B cell (primary cell): ENCODE data around the gene TMEM115. TPM values are rescaled to one million over a fixed set of nuclear protein-coding genes. Genes with fewer than 3 reads are reported as not detected.

Experiments used
- ATAC-seq: fragments of 200-7000 bp; cut with Tn5 transposase; one replicate; pipeline ENCODE4 v1.10.0; 2021; ENCODE audit warnings: low read depth, mild to moderate bottlenecking, moderate number of reproducible peaks, moderate library complexity
- CTCF ChIA-PET: fragments of 350-600 bp; sonication (Branson Sonifier 250); formaldehyde crosslinking; loops from one replicate; lab custom pipeline; 2021; ENCODE audit warnings: antibody characterized with exemption, inconsistent platforms; lab: Charles Lee
- POLR2A ChIA-PET: fragments of 350-600 bp; sonication (Branson Sonifier 250); formaldehyde crosslinking; loops from one replicate; lab custom pipeline; 2021; ENCODE audit warnings: antibody characterized with exemption; lab: Charles Lee
- DNase-seq: peaks from one replicate; pipeline ENCODE4 v3.0.0; 2013
- H2AFZ ChIP-seq: 2 replicates; pipeline ENCODE4 v1.6.1; 2012; ENCODE audit warnings: mild to moderate bottlenecking, low read depth, low read length; ENCODE audit not compliant: insufficient read depth, poor library complexity, severe bottlenecking
- H3K27ac ChIP-seq, 2 donors: 1 replicate in 1 of 2; 2 replicates in 1 of 2; pipeline ENCODE4 v1.5.1; 2012 to 2013; ENCODE audit warnings: low read length in 2 of 2, mild to moderate bottlenecking in 2 of 2, moderate library complexity in 1 of 2
- H3K27me3 ChIP-seq, 4 experiments: fragments of 200-600 bp in 1 of 4; sonication (generic) in 1 of 4; replicated peaks in 1 of 4; 1 replicate in 2 of 4; 2 replicates in 2 of 4; pipeline versions ENCODE4 v1.6.1 to v1.7.0; 2013 to 2016; ENCODE audit warnings: low read length in 3 of 4, mild to moderate bottlenecking in 2 of 4, mixed read lengths in 1 of 4, moderate library complexity in 1 of 4; ENCODE audit not compliant: insufficient read depth in 4 of 4, control insufficient read depth in 3 of 4; ENCODE audit errors: control extremely low read depth in 1 of 4
- H3K36me3 ChIP-seq, 2 experiments: replicated peaks in 1 of 2; 1 replicate in 1 of 2; 2 replicates in 1 of 2; pipeline versions ENCODE4 v1.6.1 to v1.7.1; 2013; ENCODE audit warnings: low read length in 1 of 2; ENCODE audit not compliant: insufficient read depth in 2 of 2, control insufficient read depth in 1 of 2; ENCODE audit errors: control extremely low read depth in 1 of 2, extremely low read depth in 1 of 2
- H3K4me1 ChIP-seq, 2 donors: fragments of 200-600 bp in 1 of 2; sonication (generic) in 1 of 2; 1 replicate in 1 of 2; 2 replicates in 1 of 2; pipeline versions ENCODE4 v1.5.1 to v1.6.1; 2013 to 2017; ENCODE audit warnings: low read length in 2 of 2; ENCODE audit not compliant: control insufficient read depth in 2 of 2, insufficient read depth in 2 of 2
- H3K4me2 ChIP-seq: replicated peaks from 2 replicates; pipeline ENCODE3; 2012; ENCODE audit warnings: mild to moderate bottlenecking, low read depth, low read length; ENCODE audit not compliant: poor library complexity, severe bottlenecking
- H3K4me3 ChIP-seq, 5 experiments: fragments of 200-600 bp in 1 of 5; sonication (generic) in 1 of 5; 1 replicate in 3 of 5; 2 replicates in 2 of 5; pipeline versions ENCODE4 v1.5.1 to v1.7.0; 2011 to 2016; ENCODE audit warnings: low read length in 4 of 5, mild to moderate bottlenecking in 4 of 5, low read depth in 2 of 5, control low read depth in 1 of 5, moderate library complexity in 1 of 5; ENCODE audit not compliant: insufficient read depth in 1 of 5; ENCODE audit errors: control extremely low read depth in 1 of 5, extremely low read depth in 1 of 5
- H3K79me2 ChIP-seq: fragments of 200-600 bp; sonication (generic); one replicate; pipeline ENCODE4 v1.6.0; 2016; ENCODE audit warnings: low read length; ENCODE audit not compliant: control insufficient read depth, insufficient read depth
- H3K9ac ChIP-seq: fragments of 200-600 bp; sonication (generic); 2 replicates; pipeline ENCODE4 v1.6.1; 2017; ENCODE audit warnings: mild to moderate bottlenecking, low read length, moderate library complexity
- H3K9me3 ChIP-seq, 3 donors: one replicate each; pipeline versions ENCODE4 v1.6.1 to v1.7.1; 2013; ENCODE audit warnings: low read length in 2 of 3; ENCODE audit not compliant: control insufficient read depth in 2 of 3, insufficient read depth in 1 of 3; ENCODE audit errors: control extremely low read depth in 1 of 3
- H4K20me1 ChIP-seq: 2 replicates; pipeline ENCODE4 v1.6.0; 2012; ENCODE audit warnings: mild to moderate bottlenecking, low read length; ENCODE audit not compliant: insufficient read depth, control insufficient read depth, poor library complexity, severe bottlenecking
- H3K27ac Mint-ChIP-seq: one replicate; pipeline ENCODE4 v1.8.0; 2021; ENCODE audit warnings: mixed read lengths
- H3K27me3 Mint-ChIP-seq: one replicate; pipeline ENCODE4 v1.8.0; 2021; ENCODE audit warnings: mixed read lengths
- H3K4me1 Mint-ChIP-seq: one replicate; pipeline ENCODE4 v1.8.0; 2021; ENCODE audit warnings: mixed read lengths
- H3K4me3 Mint-ChIP-seq: one replicate; pipeline ENCODE4 v1.8.0; 2021; ENCODE audit warnings: mixed read lengths
- H3K9me3 Mint-ChIP-seq: one replicate; pipeline ENCODE4 v1.8.0; 2022; ENCODE audit warnings: mixed read lengths; ENCODE audit not compliant: insufficient read depth
- EZH2 ChIP-seq: IDR thresholded peaks from 2 replicates; pipeline ENCODE4 v1.6.1; 2012; ENCODE audit warnings: borderline replicate concordance, low read depth, mild to moderate bottlenecking, moderate library complexity, low read length; ENCODE audit not compliant: insufficient read depth, poor library complexity, severe bottlenecking
- WGBS: methylation state at CpG from one replicate; pipeline ENCODE4 v1.1.5; 2013; ENCODE audit warnings: missing lambda C conversion rate; ENCODE audit not compliant: insufficient coverage; 5-methylcytosine and 5-hydroxymethylcytosine counted together
- intact Hi-C: fragments of 100-400 bp; cut with micrococcal nuclease; formaldehyde crosslinking; loops from one replicate; pipeline ENCODE4 v1.10.0; 2022
- polyA plus RNA-seq: library from polyadenylated mRNA; depleted of rRNA; stranded (reverse); fragments of >200 nt; gene quantifications from 2 replicates; pipeline ENCODE4 v1.2.3, GENCODE V29; 2012
- total RNA-seq, 2 donors: library from RNA; stranded (reverse); fragments of 120-200 nt in 1 of 2; gene quantifications; 1 replicate in 1 of 2; 2 replicates in 1 of 2; pipeline versions ENCODE4 v1.2.3 to v1.2.4, GENCODE V29; 2013 to 2022
- TF ChIP-seq, protein P1 (sequence below): fragments of 200-600 bp; IDR thresholded peaks from one replicate; pipeline ENCODE4 v1.8.0; 2022; ENCODE audit warnings: antibody characterized with exemption, mild to moderate bottlenecking

Gene TMEM115
- total and polyA plus RNA-seq, 2 donors (not counting 1 experiment from before 2014, with no cell fraction given) = 19.8 to 27.2 TPM

DNA sequence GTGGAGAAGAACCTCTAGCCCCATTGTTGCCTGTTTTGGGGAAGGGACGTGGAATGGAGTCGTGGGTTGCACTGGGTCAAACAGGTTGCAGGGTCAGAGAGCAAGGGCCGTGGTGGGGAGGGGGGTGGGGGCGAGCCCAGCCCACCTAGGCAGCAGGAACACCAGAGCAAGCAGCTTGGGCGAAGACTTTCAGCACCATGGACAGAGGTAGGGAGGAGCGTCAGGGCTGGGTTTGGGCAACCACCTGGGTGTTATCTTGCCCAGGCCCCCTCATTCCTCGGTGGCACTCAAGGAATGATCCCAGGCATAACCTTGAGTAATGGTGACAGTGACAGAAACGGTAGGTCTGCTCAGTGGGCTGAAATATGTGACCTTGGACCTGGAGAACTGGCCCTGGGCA, 45.9 kb upstream of the TMEM115 start:
- no peak for ATAC-seq
- Histone ChIP-seq H3K27ac (no peak overlapping the region), H3K27me3 (peaks cover 0 to 7% (median 1%) of the 10 kb centered on the region in 4 experiments), H3K4me3 (no peak overlapping the region), H3K4me2 (no peak overlapping the region), H2AFZ (no peak overlapping the region), H3K4me1 (no peaks in the 10 kb centered on the region), H3K9ac (no peak overlapping the region), H3K9me3 (no peaks in the 10 kb centered on the region), H4K20me1 (no peaks in the 10 kb centered on the region), H3K79me2 (no peaks in the 10 kb centered on the region), H3K36me3 (no peaks in the 10 kb centered on the region)
- POLR2A ChIA-PET = interaction anchor here (0.6 kb wide), 1 partner anchor 106 kb away, joined by 3 read pairs; the partner anchor contains the start of genes HYAL3 and NAA80
- Mint-ChIP-seq H3K4me1 (no peaks in the 10 kb centered on the region), H3K27me3 (peaks cover 17% of the 10 kb centered on the region), H3K9me3 (no peaks in the 10 kb centered on the region), H3K27ac (no peak overlapping the region), H3K4me3 (no peak overlapping the region)
- WGBS = 39% methylated on average over 8 of the region's 8 CpGs
- DNase-seq = peak; percentile 29
- CTCF ChIA-PET = no interaction called here
- intact Hi-C loops = no loop called here
- TF ChIP-seq EZH2 = no peak
- TF ChIP-seq, protein P1, sequence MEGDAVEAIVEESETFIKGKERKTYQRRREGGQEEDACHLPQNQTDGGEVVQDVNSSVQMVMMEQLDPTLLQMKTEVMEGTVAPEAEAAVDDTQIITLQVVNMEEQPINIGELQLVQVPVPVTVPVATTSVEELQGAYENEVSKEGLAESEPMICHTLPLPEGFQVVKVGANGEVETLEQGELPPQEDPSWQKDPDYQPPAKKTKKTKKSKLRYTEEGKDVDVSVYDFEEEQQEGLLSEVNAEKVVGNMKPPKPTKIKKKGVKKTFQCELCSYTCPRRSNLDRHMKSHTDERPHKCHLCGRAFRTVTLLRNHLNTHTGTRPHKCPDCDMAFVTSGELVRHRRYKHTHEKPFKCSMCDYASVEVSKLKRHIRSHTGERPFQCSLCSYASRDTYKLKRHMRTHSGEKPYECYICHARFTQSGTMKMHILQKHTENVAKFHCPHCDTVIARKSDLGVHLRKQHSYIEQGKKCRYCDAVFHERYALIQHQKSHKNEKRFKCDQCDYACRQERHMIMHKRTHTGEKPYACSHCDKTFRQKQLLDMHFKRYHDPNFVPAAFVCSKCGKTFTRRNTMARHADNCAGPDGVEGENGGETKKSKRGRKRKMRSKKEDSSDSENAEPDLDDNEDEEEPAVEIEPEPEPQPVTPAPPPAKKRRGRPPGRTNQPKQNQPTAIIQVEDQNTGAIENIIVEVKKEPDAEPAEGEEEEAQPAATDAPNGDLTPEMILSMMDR = no peak

DNA sequence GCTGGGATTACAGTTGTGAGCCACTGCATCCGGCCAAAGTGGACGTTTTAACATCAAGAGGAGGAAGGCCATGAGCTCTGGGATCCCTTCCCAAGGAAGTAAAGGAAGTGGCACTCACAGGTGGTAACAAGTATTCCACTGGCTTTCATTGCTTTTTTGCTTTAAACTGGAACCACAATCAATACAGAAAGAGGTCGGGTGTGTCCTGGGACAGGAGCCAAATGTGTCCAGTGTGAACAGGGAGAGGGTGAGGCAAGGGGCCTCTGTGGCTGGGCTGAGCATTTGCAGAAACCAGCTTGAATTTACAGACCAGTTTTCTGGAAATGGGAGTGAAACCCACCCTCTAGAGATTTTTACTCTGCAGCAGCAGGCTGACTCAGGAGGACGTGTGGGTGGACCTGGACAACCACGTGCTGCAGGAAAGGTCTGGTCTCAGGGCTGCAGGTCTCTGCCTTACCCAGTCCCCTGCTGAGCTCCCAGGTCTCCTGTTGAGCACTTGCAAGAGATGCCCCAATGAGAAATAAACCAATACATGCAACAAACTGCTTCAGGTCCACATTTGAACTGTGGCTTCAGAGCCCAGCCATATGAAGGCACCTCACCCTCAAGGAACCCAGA, 42.8 kb upstream of the TMEM115 start:
- ATAC-seq (no peak), DNase-seq (no peak)
- no peak overlapping the region for H3K4me3 ChIP-seq
- no peaks in the 10 kb centered on the region for H3K9me3 ChIP-seq
- H3K4me1 Mint-ChIP-seq = no peaks in the 10 kb centered on the region
- no peaks in the 10 kb centered on the region for H3K9me3 Mint-ChIP-seq
- H3K9ac ChIP-seq = no peak overlapping the region
- H3K4me1 ChIP-seq = no peaks in the 10 kb centered on the region
- ChIA-PET POLR2A (no interaction called here), CTCF (no interaction called here)
- H3K4me3 Mint-ChIP-seq = no peak overlapping the region
- intact Hi-C loops = no loop called here
- no peak overlapping the region for H3K27ac Mint-ChIP-seq
- no peak for TF ChIP-seq EZH2
- TF ChIP-seq, protein P1 = no peak
- no peaks in the 10 kb centered on the region for H4K20me1 ChIP-seq
- H3K27ac ChIP-seq = no peak overlapping the region
- no peak overlapping the region for H2AFZ ChIP-seq
- 38% methylated on average over 4 of the region's 5 CpGs for WGBS
- peaks cover 0 to 7% (median 1%) of the 10 kb centered on the region in 4 experiments for H3K27me3 ChIP-seq
- no peaks in the 10 kb centered on the region for H3K36me3 ChIP-seq
- no peaks in the 10 kb centered on the region for H3K79me2 ChIP-seq
- H3K27me3 Mint-ChIP-seq = peaks cover 17% of the 10 kb centered on the region
- no peak overlapping the region for H3K4me2 ChIP-seq
